ENCODE data around the gene ANKRD11.

Gene ANKRD11

GRCh38 chr16:89257757-89258465, 232.4 kb downstream of the ANKRD11 start:
- no peak overlapping the region for H3K9ac ChIP-seq (ENCODE audit: low read depth, low read length, poor library complexity)
- H2BK120ac ChIP-seq (ENCODE audit: low read depth, low read length), result no peak overlapping the region
- no peak overlapping the region for H2BK5ac ChIP-seq (ENCODE audit: low read length)
- no peak overlapping the region for H3K4me3 ChIP-seq (ENCODE audit: low read length in 2 of 2)
- H3K18ac ChIP-seq (ENCODE audit: low read length), result no peak overlapping the region
- H2AFZ ChIP-seq (ENCODE audit: low read length), result no peak overlapping the region
- no peak overlapping the region for H2BK12ac ChIP-seq (ENCODE audit: low read length)
- no peaks in the 10 kb centered on the region for H3K79me1 ChIP-seq (ENCODE audit: low read depth, low read length)
- no peaks in the 10 kb centered on the region for H3K36me3 ChIP-seq (replicated peaks in 1 of 2; ENCODE audit: control insufficient read depth in 2 of 2, insufficient read depth in 2 of 2, low read length in 2 of 2)
- DNase-seq (ENCODE audit: low spot score), result no peak
- H3K23ac ChIP-seq (ENCODE audit: low read depth, low read length, poor library complexity), result no peak overlapping the region
- WGBS, 2 donors (ENCODE audit: extremely low coverage in 2 of 2, insufficient read length in 2 of 2, insufficient replicate concordance in 1 of 2), result no CpG with 5 or more reads among the region's 18 CpGs
- no peak overlapping the region for H3K14ac ChIP-seq (ENCODE audit: low read length)
- H3K9me3 ChIP-seq (replicated peaks in 1 of 2; ENCODE audit: control insufficient read depth in 2 of 2, insufficient read depth in 1 of 2, low read depth in 1 of 2, low read length in 2 of 2), result peaks cover 0 to 9% of the 10 kb centered on the region in 2 donors
- no peak overlapping the region for H3K27ac ChIP-seq (replicated peaks; ENCODE audit: low read length)
- H3K4me2 ChIP-seq (ENCODE audit: insufficient read depth, low read length, poor library complexity, severe bottlenecking), result peak overlapping the region; percentile 48
- no peak overlapping the region for H4K91ac ChIP-seq (ENCODE audit: low read depth, low read length, poor library complexity)
- no peak overlapping the region for H2AK5ac ChIP-seq (ENCODE audit: low read depth, low read length)
- no peaks in the 10 kb centered on the region for H3K4me1 ChIP-seq (ENCODE audit: control insufficient read depth in 2 of 2, insufficient read depth in 1 of 2, low read depth in 1 of 2, low read length in 2 of 2)
- H3K27me3 ChIP-seq (ENCODE audit: control insufficient read depth in 3 of 3, insufficient read depth in 3 of 3, low read depth in 1 of 3, low read length in 3 of 3), result peaks cover 0 to 20% (median 0%) of the 10 kb centered on the region in 3 experiments
- H4K8ac ChIP-seq (ENCODE audit: low read depth, low read length), result no peak overlapping the region
- no peak overlapping the region for H3K4ac ChIP-seq (ENCODE audit: low read length)
- H2BK15ac ChIP-seq (ENCODE audit: low read length), result no peak overlapping the region

GRCh38 chr16:89257281-89257731, 233.1 kb downstream of the ANKRD11 start:
- no peak overlapping the region for H3K14ac ChIP-seq (ENCODE audit: low read length)
- no CpG with 5 or more reads among the region's 44 CpGs for WGBS, 2 donors (ENCODE audit: extremely low coverage in 2 of 2, insufficient read length in 2 of 2, insufficient replicate concordance in 1 of 2)
- no peaks in the 10 kb centered on the region for H3K79me1 ChIP-seq (ENCODE audit: low read depth, low read length)
- no peak overlapping the region for H2AK5ac ChIP-seq (ENCODE audit: low read depth, low read length)
- H3K9ac ChIP-seq (ENCODE audit: low read depth, low read length, poor library complexity), result no peak overlapping the region
- H2BK12ac ChIP-seq (ENCODE audit: low read length), result peak overlapping the region; percentile 50
- peaks cover 0 to 5% of the 10 kb centered on the region in 2 donors for H3K9me3 ChIP-seq (replicated peaks in 1 of 2; ENCODE audit: control insufficient read depth in 2 of 2, insufficient read depth in 1 of 2, low read depth in 1 of 2, low read length in 2 of 2)
- H3K4me3 ChIP-seq (ENCODE audit: low read length in 2 of 2), result peak overlapping the region in 1 of 2 donors; percentile 66
- H2BK5ac ChIP-seq (ENCODE audit: low read length), result no peak overlapping the region
- H2BK15ac ChIP-seq (ENCODE audit: low read length), result no peak overlapping the region
- H4K8ac ChIP-seq (ENCODE audit: low read depth, low read length), result no peak overlapping the region
- H3K4me1 ChIP-seq (ENCODE audit: control insufficient read depth in 2 of 2, insufficient read depth in 1 of 2, low read depth in 1 of 2, low read length in 2 of 2), result no peaks in the 10 kb centered on the region
- H3K27ac ChIP-seq (replicated peaks; ENCODE audit: low read length), result no peak overlapping the region
- peak overlapping the region; percentile 48 for H3K4me2 ChIP-seq (ENCODE audit: insufficient read depth, low read length, poor library complexity, severe bottlenecking)
- DNase-seq (ENCODE audit: low spot score), result no peak
- H4K91ac ChIP-seq (ENCODE audit: low read depth, low read length, poor library complexity), result no peak overlapping the region
- no peak overlapping the region for H2AFZ ChIP-seq (ENCODE audit: low read length)
- no peak overlapping the region for H3K4ac ChIP-seq (ENCODE audit: low read length)
- no peak overlapping the region for H2BK120ac ChIP-seq (ENCODE audit: low read depth, low read length)
- H3K36me3 ChIP-seq (replicated peaks in 1 of 2; ENCODE audit: control insufficient read depth in 2 of 2, insufficient read depth in 2 of 2, low read length in 2 of 2), result no peaks in the 10 kb centered on the region
- H3K23ac ChIP-seq (ENCODE audit: low read depth, low read length, poor library complexity), result peak overlapping the region; percentile 38
- peak overlapping the region; percentile 0 for H3K18ac ChIP-seq (ENCODE audit: low read length)
- H3K27me3 ChIP-seq (ENCODE audit: control insufficient read depth in 3 of 3, insufficient read depth in 3 of 3, low read depth in 1 of 3, low read length in 3 of 3), result peaks cover 0 to 20% (median 0%) of the 10 kb centered on the region in 3 experiments

- Histone ChIP-seq H2BK15ac (ENCODE audit: low read length) (no peak overlapping the region), H3K4ac (ENCODE audit: low read length) (no peak overlapping the region), H3K4me3 (ENCODE audit: low read length in 2 of 2) (peak overlapping the region in 1 of 2 donors; percentile 66), H3K23ac (ENCODE audit: low read depth, low read length, poor library complexity) (peak overlapping the region; percentile 38), H3K4me2 (ENCODE audit: insufficient read depth, low read length, poor library complexity, severe bottlenecking) (peak overlapping the region; percentile 48), H3K36me3 (replicated peaks in 1 of 2; ENCODE audit: control insufficient read depth in 2 of 2, insufficient read depth in 2 of 2, low read length in 2 of 2) (no peaks in the 10 kb centered on the region), H2BK120ac (ENCODE audit: low read depth, low read length) (no peak overlapping the region), H2BK5ac (ENCODE audit: low read length) (no peak overlapping the region), H2AFZ (ENCODE audit: low read length) (no peak overlapping the region), H4K8ac (ENCODE audit: low read depth, low read length) (no peak overlapping the region), H3K9ac (ENCODE audit: low read depth, low read length, poor library complexity) (no peak overlapping the region), H2BK12ac (ENCODE audit: low read length) (no peak overlapping the region), H3K18ac (ENCODE audit: low read length) (peak overlapping the region; percentile 0), H3K9me3 (replicated peaks in 1 of 2; ENCODE audit: control insufficient read depth in 2 of 2, insufficient read depth in 1 of 2, low read depth in 1 of 2, low read length in 2 of 2) (peaks cover 0 to 3% of the 10 kb centered on the region in 2 donors), H3K14ac (ENCODE audit: low read length) (no peak overlapping the region), H3K4me1 (ENCODE audit: control insufficient read depth in 2 of 2, insufficient read depth in 1 of 2, low read depth in 1 of 2, low read length in 2 of 2) (no peaks in the 10 kb centered on the region), H3K27me3 (ENCODE audit: control insufficient read depth in 3 of 3, insufficient read depth in 3 of 3, low read depth in 1 of 3, low read length in 3 of 3) (peaks cover 0 to 20% (median 0%) of the 10 kb centered on the region in 3 experiments), H3K79me1 (ENCODE audit: low read depth, low read length) (no peaks in the 10 kb centered on the region), H4K91ac (ENCODE audit: low read depth, low read length, poor library complexity) (no peak overlapping the region), H3K27ac (replicated peaks; ENCODE audit: low read length) (no peak overlapping the region), H2AK5ac (ENCODE audit: low read depth, low read length) (no peak overlapping the region)
- no peak for DNase-seq (ENCODE audit: low spot score)
- WGBS, 2 donors (ENCODE audit: extremely low coverage in 2 of 2, insufficient read length in 2 of 2, insufficient replicate concordance in 1 of 2), result no CpG with 5 or more reads among the region's 57 CpGs
Observed at GRCh38 chr16:89256651-89257254, 233.6 kb downstream of the ANKRD11 start.

- no CpG with 5 or more reads among the region's 10 CpGs for WGBS, 2 donors (ENCODE audit: extremely low coverage in 2 of 2, insufficient read length in 2 of 2, insufficient replicate concordance in 1 of 2)
- Histone ChIP-seq H3K27me3 (ENCODE audit: control insufficient read depth in 3 of 3, insufficient read depth in 3 of 3, low read depth in 1 of 3, low read length in 3 of 3) (peaks cover 0 to 20% (median 0%) of the 10 kb centered on the region in 3 experiments), H2AK5ac (ENCODE audit: low read depth, low read length) (peak overlapping the region; percentile 43), H3K14ac (ENCODE audit: low read length) (no peak overlapping the region), H3K23ac (ENCODE audit: low read depth, low read length, poor library complexity) (no peak overlapping the region), H3K9ac (ENCODE audit: low read depth, low read length, poor library complexity) (no peak overlapping the region), H2BK15ac (ENCODE audit: low read length) (no peak overlapping the region), H3K79me1 (ENCODE audit: low read depth, low read length) (no peaks in the 10 kb centered on the region), H3K18ac (ENCODE audit: low read length) (no peak overlapping the region), H3K4ac (ENCODE audit: low read length) (no peak overlapping the region), H3K27ac (replicated peaks; ENCODE audit: low read length) (no peak overlapping the region), H3K4me2 (ENCODE audit: insufficient read depth, low read length, poor library complexity, severe bottlenecking) (no peak overlapping the region), H2BK120ac (ENCODE audit: low read depth, low read length) (no peak overlapping the region), H2AFZ (ENCODE audit: low read length) (no peak overlapping the region), H2BK12ac (ENCODE audit: low read length) (no peak overlapping the region), H3K36me3 (replicated peaks in 1 of 2; ENCODE audit: control insufficient read depth in 2 of 2, insufficient read depth in 2 of 2, low read length in 2 of 2) (no peaks in the 10 kb centered on the region), H4K8ac (ENCODE audit: low read depth, low read length) (no peak overlapping the region), H3K4me3 (ENCODE audit: low read length in 2 of 2) (no peak overlapping the region), H2BK5ac (ENCODE audit: low read length) (no peak overlapping the region), H3K9me3 (replicated peaks in 1 of 2; ENCODE audit: control insufficient read depth in 2 of 2, insufficient read depth in 1 of 2, low read depth in 1 of 2, low read length in 2 of 2) (peaks cover 3 to 6% of the 10 kb centered on the region in 2 donors), H3K4me1 (ENCODE audit: control insufficient read depth in 2 of 2, insufficient read depth in 1 of 2, low read depth in 1 of 2, low read length in 2 of 2) (no peaks in the 10 kb centered on the region), H4K91ac (ENCODE audit: low read depth, low read length, poor library complexity) (no peak overlapping the region)
- no peak for DNase-seq (ENCODE audit: low spot score)
Observed at GRCh38 chr16:89253548-89254287, 236.6 kb downstream of the ANKRD11 start.
